OCI-M2 (cell line): ENCODE results near the gene IRAK2.
"Not testable (repeated sequence)": the region's sequence is repeated elsewhere in the genome, so short reads cannot be mapped to it uniquely, and the experiment has no call there.

Experiments used
- DNase-seq: peaks from one replicate; lab custom pipeline; 2025; ENCODE audit not compliant: unreplicated experiment; lab: John Stamatoyannopoulos, UW

The IRAK2 gene

GRCh38 chr3:10248984-10249748, 84.4 kb downstream of the IRAK2 start:
- DNase-seq, result no peak

- no peak for DNase-seq
Observed at GRCh38 chr3:10249833-10250232, 85.1 kb downstream of the IRAK2 start.

- DNase-seq, result no peak
Observed at GRCh38 chr3:10251006-10251405, 86.3 kb downstream of the IRAK2 start.

GRCh38 chr3:10253731-10254130, 89.0 kb downstream of the IRAK2 start:
- no peak for DNase-seq

GRCh38 chr3:10255835-10256234, 91.1 kb downstream of the IRAK2 start:
- DNase-seq, result no peak

GRCh38 chr3:10259036-10259435, 94.3 kb downstream of the IRAK2 start:
- no peak for DNase-seq

GRCh38 chr3:10259798-10260197, 95.1 kb downstream of the IRAK2 start:
- DNase-seq, result no peak

GRCh38 chr3:10260211-10260701, 95.5 kb downstream of the IRAK2 start:
- DNase-seq, result no peak

GRCh38 chr3:10262027-10262426, 97.3 kb downstream of the IRAK2 start:
- DNase-seq, result no peak

- no peak for DNase-seq
Observed at GRCh38 chr3:10263646-10264363, 99.1 kb downstream of the IRAK2 start.

GRCh38 chr3:10265833-10266232, 101.1 kb downstream of the IRAK2 start:
- no peak for DNase-seq

GRCh38 chr3:10266936-10267335, 102.2 kb downstream of the IRAK2 start:
- not testable (repeated sequence) for DNase-seq

- DNase-seq, result no peak
Observed at GRCh38 chr3:10268116-10268515, 103.4 kb downstream of the IRAK2 start.

- DNase-seq, result no peak
Observed at GRCh38 chr3:10268930-10269329, 104.2 kb downstream of the IRAK2 start.

GRCh38 chr3:10269443-10269842, 104.7 kb downstream of the IRAK2 start:
- DNase-seq, result no peak

GRCh38 chr3:10272476-10272875, 107.8 kb downstream of the IRAK2 start:
- not testable (repeated sequence) for DNase-seq

GRCh38 chr3:10272977-10273376, 108.3 kb downstream of the IRAK2 start:
- no peak for DNase-seq

GRCh38 chr3:10273702-10274305, 109.1 kb downstream of the IRAK2 start:
- DNase-seq, result no peak

GRCh38 chr3:10274601-10275000, 109.9 kb downstream of the IRAK2 start:
- no peak for DNase-seq

GRCh38 chr3:10277115-10277625, 112.5 kb downstream of the IRAK2 start:
- no peak for DNase-seq

- no peak for DNase-seq
Observed at GRCh38 chr3:10278501-10278900, 113.8 kb downstream of the IRAK2 start.
